MCF 10A (cell line): ENCODE data around the gene SRSF2. TPM values are rescaled to one million over a fixed set of nuclear protein-coding genes. Genes with fewer than 3 reads are reported as not detected.

ENCODE experiments used
- BruUV-seq: library from RNA; stranded (reverse); fragments of 400-500 nt; replicated peaks from 2 replicates; lab custom pipeline; 2021; lab: Mats Ljungman, UMichigan
- CTCF ChIA-PET: fragments of 300-600 bp; sonication (Branson Sonifier 250); formaldehyde crosslinking; extraction: SDS; loops from one replicate; lab custom pipeline; 2021; ENCODE audit warnings: antibody characterized with exemption, inconsistent platforms; lab: Yijun Ruan, JAX
- POLR2A ChIA-PET: fragments of 300-600, 350-650 bp; sonication (Branson Sonifier 250); formaldehyde crosslinking; extraction: SDS; loops from one replicate; lab custom pipeline; 2020; ENCODE audit warnings: antibody characterized with exemption, inconsistent platforms; lab: Yijun Ruan, JAX
- DNase-seq: peaks from one replicate; pipeline ENCODE4 v3.0.0-alpha.2; 2018; ENCODE audit not compliant: unreplicated experiment
- H3K27ac Mint-ChIP-seq: one replicate; pipeline ENCODE4 v1.8.0; 2022; ENCODE audit warnings: mild to moderate bottlenecking, low read depth, mixed read lengths; ENCODE audit not compliant: unreplicated experiment
- H3K27me3 Mint-ChIP-seq: one replicate; pipeline ENCODE4 v1.8.0; 2022; ENCODE audit warnings: mixed read lengths; ENCODE audit not compliant: insufficient read depth, unreplicated experiment
- H3K36me3 Mint-ChIP-seq: one replicate; pipeline ENCODE4 v1.8.0; 2022; ENCODE audit warnings: mild to moderate bottlenecking, moderate library complexity, mixed read lengths; ENCODE audit not compliant: insufficient read depth, unreplicated experiment
- H3K4me1 Mint-ChIP-seq: one replicate; pipeline ENCODE4 v1.8.0; 2022; ENCODE audit warnings: mixed read lengths; ENCODE audit not compliant: insufficient read depth, unreplicated experiment
- H3K4me3 Mint-ChIP-seq: one replicate; pipeline ENCODE4 v1.8.0; 2022; ENCODE audit warnings: mild to moderate bottlenecking, moderate library complexity, mixed read lengths; ENCODE audit not compliant: unreplicated experiment
- H3K9me3 Mint-ChIP-seq: one replicate; pipeline ENCODE4 v1.8.0; 2022; ENCODE audit warnings: mixed read lengths; ENCODE audit not compliant: unreplicated experiment
- intact Hi-C: fragments of 100-400 bp; cut with micrococcal nuclease; formaldehyde crosslinking; loops from 2 replicates; pipeline ENCODE4 v1.14.1; 2022
- total RNA-seq: library from RNA; stranded (reverse); gene quantifications from 2 replicates; pipeline ENCODE4 v1.2.3, GENCODE V29; 2022
- TF ChIP-seq, protein P1 (sequence below): fragments of 200-600 bp; IDR thresholded peaks from one replicate; pipeline ENCODE4 v1.8.0; 2022; ENCODE audit warnings: antibody characterized with exemption, mild to moderate bottlenecking; ENCODE audit not compliant: unreplicated experiment

SRSF2 gene
- total RNA-seq, 1 experiment from 2014 or later: 168 TPM

DNA sequence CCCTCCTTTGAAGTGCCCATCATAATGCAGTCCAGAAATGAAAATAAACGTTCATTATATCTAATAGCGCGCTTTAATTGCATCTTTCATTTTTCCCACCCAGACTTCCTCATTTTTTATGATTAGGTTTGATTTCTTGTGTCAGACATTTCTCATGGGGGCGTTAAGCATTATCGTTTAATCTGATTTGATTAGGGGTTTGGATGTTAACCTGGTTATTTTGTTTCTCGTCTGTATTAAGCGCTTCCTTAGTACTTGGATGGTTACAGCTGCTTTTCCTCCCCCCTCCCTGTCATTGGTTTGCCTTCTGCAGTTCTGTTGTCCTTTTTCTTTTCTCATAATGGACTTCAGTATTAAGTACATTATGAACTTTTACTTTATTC lies 1.3 kb upstream of the SRSF2 start:
- Mint-ChIP-seq H3K36me3 (peaks cover 63% of the 10 kb centered on the region), H3K27me3 (no peaks in the 10 kb centered on the region), H3K27ac (peak overlapping the region; percentile 97), H3K9me3 (no peaks in the 10 kb centered on the region), H3K4me3 (peak overlapping the region; percentile 100), H3K4me1 (peaks cover 17% of the 10 kb centered on the region)
- BruUV-seq: TSS peak; percentile 38
- DNase-seq: no peak
- ChIA-PET CTCF (interaction anchor here (0.6 to 1.5 kb wide), 4 partner anchors 41 to 292 kb away, joined by 3 to 4 read pairs (median 4); no protein-coding TSS in a partner anchor), POLR2A (interaction anchor here (0.7 to 9.1 kb wide), 11 partner anchors 11 to 888 kb away, joined by 3 to 150 read pairs (median 4); partner anchors contain the start of genes JMJD6, METTL23 and RHBDF2)
- intact Hi-C loops: loop anchor here (1.0 to 10.0 kb wide), 2 partner anchors 101 to 326 kb away; no protein-coding TSS in a partner anchor
- TF ChIP-seq, protein P1, sequence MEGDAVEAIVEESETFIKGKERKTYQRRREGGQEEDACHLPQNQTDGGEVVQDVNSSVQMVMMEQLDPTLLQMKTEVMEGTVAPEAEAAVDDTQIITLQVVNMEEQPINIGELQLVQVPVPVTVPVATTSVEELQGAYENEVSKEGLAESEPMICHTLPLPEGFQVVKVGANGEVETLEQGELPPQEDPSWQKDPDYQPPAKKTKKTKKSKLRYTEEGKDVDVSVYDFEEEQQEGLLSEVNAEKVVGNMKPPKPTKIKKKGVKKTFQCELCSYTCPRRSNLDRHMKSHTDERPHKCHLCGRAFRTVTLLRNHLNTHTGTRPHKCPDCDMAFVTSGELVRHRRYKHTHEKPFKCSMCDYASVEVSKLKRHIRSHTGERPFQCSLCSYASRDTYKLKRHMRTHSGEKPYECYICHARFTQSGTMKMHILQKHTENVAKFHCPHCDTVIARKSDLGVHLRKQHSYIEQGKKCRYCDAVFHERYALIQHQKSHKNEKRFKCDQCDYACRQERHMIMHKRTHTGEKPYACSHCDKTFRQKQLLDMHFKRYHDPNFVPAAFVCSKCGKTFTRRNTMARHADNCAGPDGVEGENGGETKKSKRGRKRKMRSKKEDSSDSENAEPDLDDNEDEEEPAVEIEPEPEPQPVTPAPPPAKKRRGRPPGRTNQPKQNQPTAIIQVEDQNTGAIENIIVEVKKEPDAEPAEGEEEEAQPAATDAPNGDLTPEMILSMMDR: no peak

DNA sequence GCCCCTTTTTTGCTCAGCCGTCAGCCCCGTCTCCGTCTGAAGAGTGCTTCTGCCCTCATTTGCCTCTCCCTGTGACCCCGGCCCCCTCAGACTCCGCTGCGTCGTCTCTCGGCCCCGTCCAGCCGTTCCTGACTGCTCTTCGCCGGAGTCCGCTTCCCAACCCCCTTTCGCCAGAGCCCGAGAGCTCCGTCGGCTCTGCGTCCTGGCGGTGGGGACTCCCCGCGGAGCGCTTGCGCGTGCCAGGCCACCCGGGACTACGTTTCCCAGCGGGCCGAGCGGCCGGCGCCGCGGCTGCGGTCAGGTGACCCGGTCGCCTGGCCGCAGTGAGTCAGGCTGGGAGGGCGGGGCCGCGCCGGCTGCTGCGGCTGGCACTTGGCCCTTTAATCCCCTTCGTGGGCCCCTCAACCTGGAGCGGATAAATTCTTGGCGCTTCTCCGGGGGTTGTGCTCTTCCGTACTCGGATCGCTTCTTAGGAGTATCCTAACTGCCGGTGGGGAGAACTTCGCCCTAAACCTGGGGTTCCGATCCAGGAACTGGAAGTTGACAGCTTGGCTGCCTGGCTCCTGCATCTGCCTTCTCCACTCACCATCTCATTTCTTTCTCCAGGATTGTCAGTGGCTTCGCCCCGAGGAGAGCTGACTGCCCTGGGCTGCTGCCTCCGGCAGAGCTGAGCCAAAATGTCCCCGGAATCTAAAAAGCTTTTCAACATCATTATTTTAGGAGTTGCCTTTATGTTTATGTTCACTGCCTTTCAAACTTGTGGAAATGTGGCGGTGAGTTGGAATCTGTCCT lies 741 bp upstream of the SRSF2 start, which contains the start of gene MFSD11:
Gene MFSD11 (plus strand): TSS at position 444 of the 792 bp plus-strand sequence. CDS start 234 bp downstream, at position 678.
- Mint-ChIP-seq H3K4me1 (peaks cover 20% of the 10 kb centered on the region), H3K27ac (peak within 1 kb of the TSS; percentile 97)

DNA sequence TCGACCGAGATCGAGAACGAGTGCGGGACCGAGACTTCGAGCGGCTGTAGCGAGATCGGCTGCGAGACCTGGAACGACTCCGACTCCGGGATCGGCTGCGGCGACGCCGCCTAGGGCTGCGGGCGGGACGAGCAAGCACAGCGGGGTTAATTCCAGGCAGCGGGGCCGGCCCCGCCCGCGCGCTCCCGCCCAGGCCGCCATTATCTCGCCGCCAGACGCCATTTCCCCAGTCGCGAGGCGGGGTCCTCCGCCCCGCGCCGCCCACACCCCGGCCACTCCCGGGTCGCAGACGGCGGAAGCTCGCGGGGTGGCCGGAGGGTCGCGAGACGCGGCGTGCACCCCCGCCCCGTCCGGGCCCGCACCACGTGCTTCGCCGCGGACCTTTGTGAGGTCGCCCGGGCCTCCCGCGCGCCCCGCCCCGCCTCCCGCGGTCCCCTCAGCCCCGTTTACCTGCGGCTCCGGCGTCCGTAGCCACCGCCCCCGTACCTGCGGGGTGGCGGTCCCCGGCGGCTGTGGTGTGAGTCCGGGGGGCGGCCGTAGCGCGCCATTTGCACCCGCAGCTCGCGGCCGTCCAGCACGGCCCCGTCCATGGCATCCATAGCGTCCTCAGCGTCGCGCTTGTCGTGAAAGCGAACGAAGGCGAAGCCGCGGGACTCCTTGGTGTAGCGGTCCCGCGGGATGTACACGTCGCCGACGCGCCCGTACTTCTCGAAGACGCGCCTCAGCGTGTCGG lies 616 bp downstream of the SRSF2 start:
- Mint-ChIP-seq H3K9me3 (no peaks in the 10 kb centered on the region), H3K36me3 (peaks cover 75% of the 10 kb centered on the region), H3K4me1 (peaks cover 20% of the 10 kb centered on the region), H3K27ac (peak overlapping the region; percentile 97), H3K27me3 (no peaks in the 10 kb centered on the region), H3K4me3 (peak overlapping the region; percentile 100)
- CTCF ChIA-PET: interaction anchor here (0.7 kb wide), 2 partner anchors 18 to 543 kb away, joined by 3 to 4 read pairs; no protein-coding TSS in a partner anchor
- peak; percentile 45 for DNase-seq
- TF ChIP-seq, protein P1: peak; percentile 7
- no TSS peak for BruUV-seq
- intact Hi-C loops: loop anchor here (10.0 kb wide), 1 partner anchor 328 kb away; no protein-coding TSS in a partner anchor
- POLR2A ChIA-PET: interaction anchor here (0.5 to 9.1 kb wide), 15 partner anchors 10 to 550 kb away, joined by 3 to 150 read pairs (median 4); partner anchors contain the start of genes JMJD6, METTL23, MXRA7 and PRCD

More for the DNA sequence above, 741 bp upstream of the SRSF2 start, which contains the start of gene MFSD11:
- Mint-ChIP-seq H3K36me3 (peaks cover 69% of the 10 kb centered on the region), H3K27me3 (no peaks in the 10 kb centered on the region), H3K9me3 (no peaks in the 10 kb centered on the region), H3K4me3 (peak within 1 kb of the TSS; percentile 100)
- ChIA-PET POLR2A (interaction anchor here (0.6 to 9.1 kb wide), 17 partner anchors 11 to 551 kb away, joined by 3 to 150 read pairs (median 3); partner anchors contain the start of genes JMJD6, METTL23 and RHBDF2), CTCF (interaction anchor here (0.6 to 1.5 kb wide), 5 partner anchors 11 to 542 kb away, joined by 3 to 5 read pairs (median 4); no protein-coding TSS in a partner anchor)
- no TSS peak for BruUV-seq
- DNase-seq: peak; percentile 90
- TF ChIP-seq, protein P1: no peak
- intact Hi-C loops: loop anchor here (1.0 to 10.0 kb wide), 2 partner anchors 101 to 327 kb away; no protein-coding TSS in a partner anchor
